Measurements from ENCODE around the gene RPS13.
"Not testable (repeated sequence)": the region's sequence is repeated elsewhere in the genome, so short reads cannot be mapped to it uniquely, and the experiment has no call there.

RPS13 gene

DNA sequence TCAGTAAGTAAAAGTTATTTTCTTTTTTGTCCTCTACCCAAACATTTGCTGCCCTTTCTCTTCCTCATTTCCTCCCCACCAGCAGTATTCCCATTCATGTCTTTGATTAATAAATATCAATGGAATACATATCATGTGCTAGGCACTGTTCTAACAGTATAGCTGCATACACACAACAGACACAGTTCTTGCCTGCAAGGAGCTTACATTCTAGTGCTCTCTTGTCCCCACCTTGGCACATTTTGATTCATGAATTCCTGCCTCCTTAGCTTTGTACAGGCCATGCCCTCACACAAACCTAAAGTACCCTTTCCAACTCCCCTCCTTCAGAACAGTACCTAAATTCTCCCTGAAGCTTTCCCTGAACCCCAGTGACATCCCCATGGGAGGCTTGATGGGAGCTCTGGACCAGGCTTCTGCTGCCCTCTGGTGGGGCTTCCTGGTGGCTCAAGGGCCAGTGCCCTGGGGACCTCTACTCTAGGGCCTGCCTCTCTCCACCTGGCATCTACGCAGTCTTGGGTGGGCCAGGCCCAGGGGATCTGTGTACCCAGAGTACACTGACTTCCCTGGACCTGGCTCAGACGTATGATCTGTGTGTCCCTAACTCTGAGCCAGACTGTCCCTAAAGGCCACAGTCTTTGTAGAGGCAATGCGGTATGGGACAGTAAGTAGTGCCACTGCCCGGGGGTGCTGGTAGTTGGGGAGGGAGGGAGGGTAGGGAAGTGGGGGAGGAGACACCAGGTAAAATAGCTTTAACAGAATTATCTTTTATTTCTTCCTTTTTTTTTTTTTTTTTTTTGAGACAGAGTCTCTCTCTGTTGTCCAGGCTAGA, 14.1 kb downstream of the RPS13 start:
- TF ChIP-seq ZFP30 (CRISPR knock-in tag; IDR thresholded peaks at IDR 0.05): no peak
- no peak for TF ChIP-seq ZFP3 (CRISPR knock-in tag; IDR thresholded peaks at IDR 0.05)
- TF ChIP-seq TCF4 (CRISPR knock-in tag; IDR thresholded peaks at IDR 0.05; ENCODE audit: borderline replicate concordance): no peak
- TF ChIP-seq ZNF70 (CRISPR knock-in tag; IDR thresholded peaks at IDR 0.05): no peak
- no peak for TF ChIP-seq TOX (CRISPR knock-in tag; IDR thresholded peaks at IDR 0.05; ENCODE audit: borderline replicate concordance)
- TF ChIP-seq CSDC2 (CRISPR knock-in tag; IDR thresholded peaks at IDR 0.05): no peak
- no peak for TF ChIP-seq OSR1 (CRISPR knock-in tag; IDR thresholded peaks at IDR 0.05)
- no peak for TF ChIP-seq ARNTL (CRISPR knock-in tag; IDR thresholded peaks at IDR 0.05; ENCODE audit: borderline replicate concordance, low read depth)
- TF ChIP-seq, protein P1, sequence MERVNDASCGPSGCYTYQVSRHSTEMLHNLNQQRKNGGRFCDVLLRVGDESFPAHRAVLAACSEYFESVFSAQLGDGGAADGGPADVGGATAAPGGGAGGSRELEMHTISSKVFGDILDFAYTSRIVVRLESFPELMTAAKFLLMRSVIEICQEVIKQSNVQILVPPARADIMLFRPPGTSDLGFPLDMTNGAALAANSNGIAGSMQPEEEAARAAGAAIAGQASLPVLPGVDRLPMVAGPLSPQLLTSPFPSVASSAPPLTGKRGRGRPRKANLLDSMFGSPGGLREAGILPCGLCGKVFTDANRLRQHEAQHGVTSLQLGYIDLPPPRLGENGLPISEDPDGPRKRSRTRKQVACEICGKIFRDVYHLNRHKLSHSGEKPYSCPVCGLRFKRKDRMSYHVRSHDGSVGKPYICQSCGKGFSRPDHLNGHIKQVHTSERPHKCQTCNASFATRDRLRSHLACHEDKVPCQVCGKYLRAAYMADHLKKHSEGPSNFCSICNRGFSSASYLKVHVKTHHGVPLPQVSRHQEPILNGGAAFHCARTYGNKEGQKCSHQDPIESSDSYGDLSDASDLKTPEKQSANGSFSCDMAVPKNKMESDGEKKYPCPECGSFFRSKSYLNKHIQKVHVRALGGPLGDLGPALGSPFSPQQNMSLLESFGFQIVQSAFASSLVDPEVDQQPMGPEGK (CRISPR knock-in tag; IDR thresholded peaks at IDR 0.05; ENCODE audit: borderline replicate concordance): no peak
- TF ChIP-seq, protein P2, sequence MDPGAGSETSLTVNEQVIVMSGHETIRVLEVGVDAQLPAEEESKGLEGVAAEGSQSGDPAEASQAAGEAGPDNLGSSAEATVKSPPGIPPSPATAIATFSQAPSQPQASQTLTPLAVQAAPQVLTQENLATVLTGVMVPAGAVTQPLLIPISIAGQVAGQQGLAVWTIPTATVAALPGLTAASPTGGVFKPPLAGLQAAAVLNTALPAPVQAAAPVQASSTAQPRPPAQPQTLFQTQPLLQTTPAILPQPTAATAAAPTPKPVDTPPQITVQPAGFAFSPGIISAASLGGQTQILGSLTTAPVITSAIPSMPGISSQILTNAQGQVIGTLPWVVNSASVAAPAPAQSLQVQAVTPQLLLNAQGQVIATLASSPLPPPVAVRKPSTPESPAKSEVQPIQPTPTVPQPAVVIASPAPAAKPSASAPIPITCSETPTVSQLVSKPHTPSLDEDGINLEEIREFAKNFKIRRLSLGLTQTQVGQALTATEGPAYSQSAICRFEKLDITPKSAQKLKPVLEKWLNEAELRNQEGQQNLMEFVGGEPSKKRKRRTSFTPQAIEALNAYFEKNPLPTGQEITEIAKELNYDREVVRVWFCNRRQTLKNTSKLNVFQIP (CRISPR knock-in tag; IDR thresholded peaks at IDR 0.05; ENCODE audit: borderline replicate concordance, low read depth): no peak
- no peak for TF ChIP-seq BACH2 (CRISPR knock-in tag; IDR thresholded peaks at IDR 0.05; ENCODE audit: borderline replicate concordance)
- no peak for TF ChIP-seq ISL1 (CRISPR knock-in tag; IDR thresholded peaks at IDR 0.05)
- no peak for TF ChIP-seq RARB (CRISPR knock-in tag; IDR thresholded peaks at IDR 0.05)
- TF ChIP-seq, protein P3, sequence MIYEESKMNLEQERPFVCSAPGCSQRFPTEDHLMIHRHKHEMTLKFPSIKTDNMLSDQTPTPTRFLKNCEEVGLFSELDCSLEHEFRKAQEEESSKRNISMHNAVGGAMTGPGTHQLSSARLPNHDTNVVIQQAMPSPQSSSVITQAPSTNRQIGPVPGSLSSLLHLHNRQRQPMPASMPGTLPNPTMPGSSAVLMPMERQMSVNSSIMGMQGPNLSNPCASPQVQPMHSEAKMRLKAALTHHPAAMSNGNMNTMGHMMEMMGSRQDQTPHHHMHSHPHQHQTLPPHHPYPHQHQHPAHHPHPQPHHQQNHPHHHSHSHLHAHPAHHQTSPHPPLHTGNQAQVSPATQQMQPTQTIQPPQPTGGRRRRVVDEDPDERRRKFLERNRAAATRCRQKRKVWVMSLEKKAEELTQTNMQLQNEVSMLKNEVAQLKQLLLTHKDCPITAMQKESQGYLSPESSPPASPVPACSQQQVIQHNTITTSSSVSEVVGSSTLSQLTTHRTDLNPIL (CRISPR knock-in tag; IDR thresholded peaks at IDR 0.05; ENCODE audit: low read depth): no peak
- TF ChIP-seq GLIS3 (CRISPR knock-in tag; IDR thresholded peaks at IDR 0.05): no peak
- no peak for TF ChIP-seq ZNF565 (CRISPR knock-in tag; conservative IDR thresholded peaks at IDR 0.05; ENCODE audit: low read depth)
- TF ChIP-seq ESRRG (CRISPR knock-in tag; IDR thresholded peaks at IDR 0.05): no peak
- TF ChIP-seq PPARA (CRISPR knock-in tag; IDR thresholded peaks at IDR 0.05; ENCODE audit: borderline replicate concordance): no peak
- TF ChIP-seq ZC3H10 (CRISPR knock-in tag; IDR thresholded peaks at IDR 0.05): no peak
- peak; percentile 99 for ATAC-seq

DNA sequence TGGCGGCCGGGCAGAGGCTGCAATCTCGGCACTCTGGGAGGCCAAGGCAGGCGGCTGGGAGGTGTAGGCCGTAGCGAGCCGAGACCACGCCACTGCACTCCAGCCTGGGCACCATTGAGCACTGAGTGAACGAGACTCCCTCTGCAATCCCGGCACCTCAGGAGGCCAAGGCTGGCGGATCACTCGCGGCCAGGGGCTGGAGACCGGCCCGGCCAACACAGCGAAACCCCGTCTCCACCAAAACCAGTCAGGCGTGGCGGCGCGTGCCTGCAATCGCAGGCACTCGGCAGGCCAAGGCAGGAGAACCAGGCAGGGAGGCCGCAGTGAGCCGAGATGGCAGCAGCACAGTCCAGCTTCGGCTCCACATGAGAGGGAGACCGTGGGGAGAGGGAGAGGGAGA, 26.3 kb downstream of the RPS13 start:
- ATAC-seq: not testable (repeated sequence)

DNA sequence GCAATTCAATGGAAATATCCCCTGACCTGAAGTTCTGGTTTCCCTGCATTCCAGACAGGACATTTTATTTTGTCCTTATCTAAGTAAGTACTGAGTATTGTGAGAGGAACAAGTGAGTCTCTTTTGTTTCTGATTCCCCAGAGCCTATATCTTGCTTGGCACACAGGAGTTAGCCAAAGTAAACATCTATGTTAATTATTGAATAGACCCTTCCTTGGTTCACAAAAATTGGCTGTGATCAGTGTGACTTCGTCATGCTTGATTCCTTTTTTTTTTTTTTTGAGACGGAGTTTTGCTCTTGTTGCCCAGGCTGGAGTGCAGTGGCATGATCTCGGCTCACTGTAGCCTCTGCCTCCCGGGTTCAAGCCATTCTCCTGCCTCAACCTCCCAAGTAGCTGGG, 29.0 kb downstream of the RPS13 start:
- not testable (repeated sequence) for ATAC-seq

DNA sequence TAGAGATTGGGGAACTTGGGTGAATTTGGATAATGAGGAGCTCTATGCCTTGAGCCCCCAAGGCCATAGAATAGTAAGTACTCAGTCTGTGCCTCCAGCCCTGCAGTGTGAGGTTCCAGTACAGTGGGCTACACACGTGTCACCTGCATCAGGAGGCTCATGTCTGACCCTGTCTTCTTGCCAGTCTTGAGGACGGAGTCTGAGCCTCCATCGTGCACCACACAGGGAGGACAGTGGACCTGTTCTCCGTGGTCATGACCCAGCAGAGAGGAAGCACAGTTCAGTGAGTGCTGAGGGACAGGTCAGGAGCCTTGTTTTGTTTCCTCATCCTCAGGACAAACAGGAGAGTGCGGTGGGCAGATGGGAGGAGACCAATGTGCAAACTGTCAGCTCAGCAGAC, 30.8 kb downstream of the RPS13 start:
- no peak for ATAC-seq
- no peak for TF ChIP-seq TCF4 (CRISPR knock-in tag; IDR thresholded peaks at IDR 0.05; ENCODE audit: borderline replicate concordance)
- TF ChIP-seq GLIS3 (CRISPR knock-in tag; IDR thresholded peaks at IDR 0.05): no peak
- TF ChIP-seq, protein P3 (CRISPR knock-in tag; IDR thresholded peaks at IDR 0.05; ENCODE audit: low read depth): no peak

Measured in SK-N-SH treated with all-trans-retinoic acid at 6 μM for 48 hours (cell line).